ACC112 (cell line): ENCODE measurements around the gene SNAP47.

ENCODE experiments used
- H2AFZ ChIP-seq: fragments of 200-600 bp; sonication (generic); one replicate; pipeline ENCODE4 v1.6.0; 2017; ENCODE audit warnings: antibody characterized with exemption, low read length; ENCODE audit not compliant: unreplicated experiment
- H3K27ac ChIP-seq: fragments of 200-600 bp; sonication (generic); 2 replicates; pipeline ENCODE4 v1.5.1; 2014; ENCODE audit warnings: low read depth, mild to moderate bottlenecking, antibody characterized with exemption, low read length, moderate library complexity
- H3K27me3 ChIP-seq: fragments of 200-600 bp; sonication (generic); 2 replicates; pipeline ENCODE4 v1.6.1; 2014; ENCODE audit warnings: mild to moderate bottlenecking, antibody characterized with exemption, low read length, moderate library complexity, mixed read lengths; ENCODE audit not compliant: insufficient read depth
- H3K36me3 ChIP-seq: fragments of 200-600 bp; sonication (generic); 2 replicates; pipeline ENCODE4 v1.6.1; 2016; ENCODE audit warnings: mild to moderate bottlenecking, antibody characterized with exemption, low read length, moderate library complexity, mixed read lengths; ENCODE audit not compliant: insufficient read depth
- H3K4me1 ChIP-seq: fragments of 200-600 bp; sonication (generic); one replicate; pipeline ENCODE4 v1.6.1; 2016; ENCODE audit warnings: low read length, mixed read lengths; ENCODE audit not compliant: insufficient read depth, unreplicated experiment, control insufficient read depth
- H3K4me3 ChIP-seq: fragments of 200-600 bp; sonication (generic); 2 replicates; pipeline ENCODE4 v1.5.1; 2014; ENCODE audit warnings: mild to moderate bottlenecking, low read depth, low read length
- H3K79me2 ChIP-seq: fragments of 200-600 bp; sonication (generic); one replicate; pipeline ENCODE4 v1.6.0; 2016; ENCODE audit warnings: low read length; ENCODE audit not compliant: control insufficient read depth, unreplicated experiment, insufficient read depth

Gene SNAP47

DNA sequence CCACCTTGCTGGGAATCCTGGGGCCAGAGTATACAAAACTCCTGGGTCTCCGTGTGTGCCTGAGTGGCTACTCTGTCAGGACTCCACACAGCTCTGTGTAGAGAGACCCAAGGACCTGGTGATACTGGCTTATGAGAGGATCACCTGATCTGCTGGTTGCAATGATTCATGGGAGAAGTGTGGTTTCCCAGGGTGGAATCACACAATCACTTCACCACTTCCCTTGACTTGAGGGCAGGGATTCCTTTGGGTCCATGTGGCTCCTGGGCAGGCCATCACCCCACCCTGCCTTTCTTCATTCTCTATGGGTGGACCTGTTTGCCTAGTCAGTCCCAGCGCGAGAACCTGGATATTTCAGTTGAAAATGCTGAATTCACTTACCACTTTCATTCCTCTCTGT lies 93.6 kb downstream of the SNAP47 start:
- Histone ChIP-seq H3K36me3 (no peaks in the 10 kb centered on the region), H3K27me3 (peaks cover 71% of the 10 kb centered on the region), H3K4me1 (no peaks in the 10 kb centered on the region), H3K79me2 (no peaks in the 10 kb centered on the region), H3K27ac (no peak overlapping the region), H3K4me3 (no peak overlapping the region), H2AFZ (no peak overlapping the region)
